GM19467 (cell line): ENCODE data around the gene NUMB.

Experiments
- ATAC-seq: cut with Tn5 transposase; IDR thresholded peaks from one replicate; pipeline ENCODE4 v1.9.1; 2021; ENCODE audit warnings: mild to moderate bottlenecking, moderate library complexity; ENCODE audit not compliant: unreplicated experiment

Gene NUMB

DNA sequence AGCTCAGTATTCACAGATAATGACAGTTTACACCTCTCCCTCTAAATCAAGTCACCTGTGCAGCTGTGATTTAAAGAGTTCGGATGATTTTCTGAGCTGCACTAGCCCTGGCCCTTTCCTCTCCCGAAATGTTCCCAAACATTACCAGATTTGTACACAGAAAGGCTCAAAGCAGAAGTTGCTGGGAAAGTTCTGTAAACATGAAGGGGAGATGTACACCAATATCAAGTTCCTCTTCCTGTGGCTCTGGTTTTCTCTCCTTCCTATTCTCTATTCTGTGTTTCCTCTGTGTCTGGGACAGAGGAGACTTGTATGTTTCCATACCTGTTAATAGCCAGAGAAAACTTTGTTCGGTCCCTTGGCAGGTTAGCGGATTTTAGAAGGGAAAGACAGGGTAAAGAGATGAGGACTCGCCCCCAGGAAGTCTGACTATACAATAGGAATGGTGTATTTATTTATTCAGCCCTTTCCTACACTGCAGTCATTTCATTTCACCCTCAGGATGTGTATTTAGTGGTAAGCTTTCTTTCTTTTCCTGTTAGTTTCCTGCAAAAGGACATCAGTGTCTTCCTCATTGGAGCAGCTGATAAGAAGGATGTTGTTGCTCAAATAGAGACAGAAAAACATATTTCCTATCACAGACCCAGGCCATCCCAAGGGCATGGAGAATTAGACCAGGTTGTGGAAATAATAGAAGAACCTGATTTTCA lies 7.6 kb upstream of the NUMB start:
- no peak for ATAC-seq

DNA sequence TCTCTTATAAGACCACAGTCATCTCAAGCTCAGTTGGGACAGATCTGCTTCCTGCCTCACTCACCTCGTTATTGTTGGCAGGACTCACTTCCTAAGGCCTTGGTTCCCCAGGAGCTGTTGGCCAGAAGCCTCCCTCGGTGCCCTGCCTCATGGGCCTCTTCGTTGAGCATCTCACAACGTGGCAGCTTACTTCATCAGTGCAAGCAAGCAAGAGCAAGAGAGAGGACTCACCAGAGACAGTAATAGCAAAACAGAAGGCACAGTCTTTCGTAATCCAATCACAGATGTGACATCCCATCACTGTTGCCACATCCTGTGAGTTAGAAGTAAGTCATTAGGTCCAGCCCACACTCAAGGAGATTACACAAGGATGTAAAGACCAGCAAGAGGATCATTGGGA lies 5.1 kb upstream of the NUMB start:
- no peak for ATAC-seq

DNA sequence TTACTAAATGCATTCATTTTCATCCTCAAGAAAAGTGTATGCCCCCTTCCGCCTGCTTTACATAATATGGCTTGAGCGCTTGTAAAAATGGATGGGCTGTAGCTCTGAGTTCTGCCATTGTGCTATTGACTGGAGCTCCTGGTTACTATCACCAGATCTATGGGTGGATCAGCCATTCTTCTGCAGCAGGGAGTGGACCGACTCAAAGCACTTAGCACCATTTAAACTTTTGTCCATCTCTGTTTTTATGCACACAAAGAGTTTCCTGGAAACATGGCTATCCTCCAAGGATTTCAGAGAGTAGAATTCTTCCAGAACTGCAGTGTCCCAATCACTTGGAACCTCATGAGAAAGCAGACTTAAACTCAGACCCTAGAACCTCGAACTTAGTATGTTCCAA lies 4.5 kb upstream of the NUMB start:
- ATAC-seq: no peak

DNA sequence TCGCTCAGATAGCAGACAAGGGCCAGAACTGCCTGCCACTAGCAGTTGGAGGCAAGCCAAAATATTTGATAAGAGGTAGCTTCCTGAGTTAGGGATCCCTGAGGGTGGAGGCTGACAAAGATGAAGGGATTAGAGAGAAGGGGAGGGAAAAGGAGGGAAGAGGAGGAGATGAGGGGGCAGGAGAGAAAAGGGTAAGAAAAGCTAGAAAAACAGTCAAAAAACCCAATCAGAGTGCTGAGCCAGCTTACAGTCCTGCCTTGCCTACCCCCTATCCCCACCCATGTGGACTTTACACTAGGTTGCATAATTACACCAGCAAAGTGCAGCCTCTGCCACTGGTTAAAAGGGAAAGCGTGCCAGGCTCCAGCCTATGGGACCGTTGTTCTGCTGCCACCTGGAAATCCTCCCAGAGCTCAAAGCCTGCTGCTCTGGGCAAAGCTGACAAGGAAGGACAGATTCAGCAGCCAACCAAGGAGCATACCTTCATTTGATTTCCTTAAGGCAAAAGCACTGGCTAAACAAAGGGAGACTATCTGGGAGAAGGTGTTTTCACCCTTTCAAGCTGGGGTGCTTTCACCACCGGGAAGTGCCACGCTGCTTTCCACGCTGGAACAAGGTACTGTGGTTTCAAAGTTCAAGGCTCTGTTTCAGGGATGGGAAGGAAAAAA lies 3.8 kb upstream of the NUMB start:
- ATAC-seq: no peak

DNA sequence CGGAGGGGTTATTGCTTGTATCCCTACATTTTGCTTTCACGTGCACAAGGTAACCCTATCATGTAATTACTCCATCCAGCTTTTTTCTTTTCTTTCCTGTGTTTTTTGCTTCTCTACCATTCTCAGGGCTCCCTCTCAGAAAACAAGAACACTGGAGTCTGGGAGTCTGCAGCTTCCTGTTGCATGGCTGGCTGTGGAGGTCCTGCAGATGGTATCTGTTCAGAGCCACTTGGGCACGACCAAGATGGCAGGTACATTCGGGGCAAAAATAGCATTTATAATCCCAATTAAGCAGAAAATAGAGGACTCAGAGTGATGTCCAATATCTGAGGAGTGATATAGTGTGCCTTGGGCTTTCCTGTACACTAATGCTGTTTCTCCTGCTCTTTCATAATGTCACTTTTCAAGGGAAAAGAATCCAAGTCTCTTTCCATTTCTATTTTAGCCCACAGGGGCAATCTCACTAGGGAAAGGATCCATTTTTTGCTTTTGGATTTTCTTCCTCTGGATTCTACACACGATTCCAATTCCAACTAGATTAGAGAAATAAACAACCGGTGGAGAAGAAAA lies 3.2 kb upstream of the NUMB start:
- ATAC-seq: no peak

DNA sequence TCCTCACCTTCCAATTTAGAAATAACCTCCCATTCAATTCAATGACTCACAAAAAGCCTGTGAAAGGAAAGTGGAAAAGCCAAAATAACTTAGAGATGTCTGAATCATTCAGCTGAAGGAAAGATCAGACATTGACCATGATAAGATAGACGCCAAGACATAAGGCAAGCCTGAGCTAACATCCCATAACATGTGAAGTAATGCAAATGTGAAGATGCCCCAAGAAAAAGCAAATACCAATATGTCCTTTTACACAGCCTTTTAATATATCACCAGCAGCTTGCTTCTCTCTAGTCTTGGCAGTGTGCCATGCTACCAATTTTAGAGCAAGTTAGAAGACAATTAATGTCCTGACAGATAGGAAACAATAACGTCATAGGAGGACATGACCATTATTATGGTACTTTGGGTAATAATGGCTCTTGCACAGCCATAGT lies 2.4 kb upstream of the NUMB start:
- ATAC-seq: no peak

DNA sequence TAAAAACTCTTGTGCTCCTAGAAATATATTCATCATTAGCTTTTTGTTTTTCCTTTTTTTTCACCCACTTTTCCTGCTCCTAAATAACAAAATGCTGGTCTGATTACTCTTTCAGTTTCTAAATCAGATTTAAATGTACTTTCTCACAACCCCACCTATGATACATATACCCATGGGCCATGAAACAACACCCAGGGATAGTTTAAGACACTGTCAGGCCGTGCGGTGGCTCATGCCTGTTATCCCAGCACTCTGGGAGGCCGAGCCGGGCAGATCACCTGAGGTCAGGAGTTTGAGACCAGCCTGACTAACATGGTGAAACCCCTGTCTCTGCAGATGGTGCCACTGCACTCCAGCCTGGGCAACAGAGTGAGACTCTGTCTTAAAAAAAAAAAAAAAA lies 1.6 kb upstream of the NUMB start:
- ATAC-seq: no peak

DNA sequence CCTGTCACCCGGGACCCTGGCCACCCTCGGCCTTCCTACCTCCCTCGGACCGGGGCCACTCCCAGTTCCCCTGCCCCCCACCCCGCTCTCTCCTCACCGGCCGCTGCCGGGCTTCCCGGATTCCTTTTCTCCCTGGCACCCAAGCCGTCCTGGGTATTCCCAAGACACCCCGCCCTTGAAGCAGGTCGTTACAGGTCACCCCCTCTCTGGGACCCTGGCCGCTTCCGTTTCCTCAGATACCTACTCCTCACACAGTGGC lies 493 bp downstream of the NUMB start:
- ATAC-seq: no peak

DNA sequence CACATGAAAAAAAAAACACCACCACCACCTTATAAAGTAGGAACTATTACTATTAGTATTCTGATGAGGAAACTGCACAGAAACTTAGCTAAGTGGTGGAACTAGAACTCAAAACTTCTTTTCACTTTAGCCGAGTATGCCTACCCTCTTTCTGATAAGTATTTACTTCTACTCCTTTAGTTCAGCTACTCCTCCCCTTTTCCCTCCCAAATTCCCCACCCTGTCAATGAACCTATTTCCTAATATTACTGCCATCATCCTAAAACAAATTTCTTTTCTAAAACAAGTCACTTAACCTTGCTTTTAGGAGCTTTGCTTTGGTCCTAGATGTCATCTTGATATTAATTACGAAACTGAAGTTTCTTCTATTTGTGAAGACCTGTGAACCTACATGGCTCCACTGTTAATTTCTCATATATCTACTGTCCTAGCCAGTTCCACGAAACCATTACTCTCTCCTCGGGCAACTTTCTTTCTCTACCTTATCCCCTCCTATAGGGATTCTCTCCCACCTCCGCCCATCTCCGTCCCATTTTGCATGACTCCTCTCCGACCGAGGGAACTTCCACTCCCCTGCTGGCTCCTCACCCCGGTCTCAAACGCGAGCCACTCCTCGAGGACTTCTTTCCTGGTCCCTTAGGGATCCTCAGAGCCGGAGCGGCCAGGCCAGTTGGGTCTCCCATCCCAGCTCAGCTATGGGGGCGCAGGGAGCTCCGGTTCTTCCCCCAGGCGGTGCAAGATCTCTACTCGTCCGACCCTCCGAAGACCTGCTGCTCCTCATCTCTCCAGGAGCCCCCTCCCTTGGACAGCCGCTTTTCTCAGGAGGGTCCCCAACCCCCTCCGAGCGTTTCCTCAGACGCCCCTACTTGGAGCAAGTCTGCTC lies 1.1 kb downstream of the NUMB start:
- no peak for ATAC-seq

DNA sequence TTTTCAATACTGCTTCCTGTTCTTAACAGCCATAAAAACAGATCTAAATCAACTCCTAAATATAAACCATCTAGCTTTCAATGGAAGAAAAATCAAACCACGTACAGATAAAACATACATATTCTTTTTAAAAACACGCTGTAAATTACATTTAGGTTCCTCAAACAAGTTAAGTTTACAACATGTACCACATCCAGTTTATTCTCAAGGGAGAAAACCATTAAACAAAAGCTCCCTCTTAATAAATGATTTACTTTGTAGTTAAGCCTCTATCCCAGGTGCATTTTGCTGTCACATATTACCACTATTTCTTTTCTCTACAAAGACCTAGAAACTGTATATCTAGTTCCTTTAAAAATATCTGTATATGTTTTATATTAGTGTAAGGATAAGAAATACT lies 3.1 kb downstream of the NUMB start:
- no peak for ATAC-seq

DNA sequence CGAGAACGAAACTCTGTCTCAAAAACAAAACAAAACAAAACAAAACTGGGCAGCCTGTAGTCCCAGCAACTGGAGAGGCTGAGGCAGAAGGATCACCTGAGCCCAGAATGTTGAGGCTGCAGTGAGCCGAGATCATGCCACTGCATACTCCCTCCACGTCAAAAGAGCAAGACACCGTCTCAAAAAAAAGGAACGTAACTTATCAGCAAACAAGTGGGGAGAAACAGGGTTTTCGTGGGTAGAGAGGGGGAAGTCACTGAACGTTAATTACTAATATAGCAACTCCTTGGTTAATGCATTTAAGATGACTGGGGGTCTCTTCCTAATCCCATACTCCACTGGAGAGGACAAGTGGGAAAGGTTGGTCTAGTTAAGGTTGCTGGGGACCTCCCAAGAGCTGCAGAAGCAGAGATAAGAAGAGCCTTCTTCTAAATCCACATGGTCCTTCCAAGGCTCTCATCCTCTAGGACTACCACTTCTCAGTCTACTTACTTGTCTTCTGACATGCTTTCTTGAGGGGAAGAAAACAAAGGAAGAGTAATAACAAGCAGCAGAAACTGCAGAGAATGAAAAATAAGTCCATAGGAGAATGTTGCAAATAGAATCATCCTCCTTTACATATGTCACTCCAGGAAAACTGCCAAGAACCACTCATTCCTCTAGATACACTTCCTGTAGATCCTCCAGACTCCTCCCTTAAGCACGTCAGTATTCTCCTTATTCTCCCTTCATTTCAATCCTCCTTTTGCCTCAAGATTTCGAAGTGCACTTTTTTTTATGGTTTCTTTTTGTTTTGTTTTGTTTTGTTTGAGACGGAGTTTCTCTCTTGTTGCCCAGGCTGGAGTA lies 5.8 kb downstream of the NUMB start:
- ATAC-seq: no peak

DNA sequence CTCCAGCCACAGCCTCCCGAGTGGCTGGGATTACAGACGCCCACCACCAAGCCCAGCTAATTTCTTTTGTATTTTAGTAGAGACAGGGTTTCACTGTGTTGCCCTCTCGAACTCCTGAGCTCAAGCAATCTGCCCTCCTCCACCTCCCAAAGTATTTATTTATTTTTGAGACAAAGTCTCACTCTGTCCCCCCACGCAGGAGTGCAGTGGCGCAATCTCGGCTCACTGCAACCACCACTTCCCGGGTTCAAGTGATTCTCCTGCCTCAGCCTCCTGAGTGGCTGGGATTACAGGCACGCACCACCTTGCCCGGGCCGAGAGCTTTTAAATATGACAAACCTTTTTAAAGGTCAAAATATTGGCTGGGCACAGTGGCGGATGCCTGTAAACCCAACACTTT lies 14.6 kb downstream of the NUMB start:
- no peak for ATAC-seq

DNA sequence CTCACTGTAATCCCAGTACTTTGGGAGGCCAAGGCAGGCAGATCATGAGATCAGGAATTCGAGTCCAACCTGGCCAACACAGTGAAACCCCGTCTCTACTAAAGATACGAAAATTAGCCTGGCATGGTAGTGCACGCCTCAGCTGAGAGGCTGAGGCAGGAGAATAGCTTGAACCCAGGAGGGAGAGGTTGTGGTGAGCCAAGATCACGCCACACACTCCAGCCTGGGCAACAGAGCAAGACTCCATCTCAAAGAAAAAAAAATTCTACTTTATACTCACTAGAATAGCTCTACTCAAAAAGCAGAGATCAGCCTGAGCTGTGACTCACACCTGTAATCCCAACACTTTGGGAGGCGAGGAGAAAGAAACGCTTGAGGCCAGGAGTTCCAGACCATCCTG lies 17.1 kb downstream of the NUMB start:
- no peak for ATAC-seq

DNA sequence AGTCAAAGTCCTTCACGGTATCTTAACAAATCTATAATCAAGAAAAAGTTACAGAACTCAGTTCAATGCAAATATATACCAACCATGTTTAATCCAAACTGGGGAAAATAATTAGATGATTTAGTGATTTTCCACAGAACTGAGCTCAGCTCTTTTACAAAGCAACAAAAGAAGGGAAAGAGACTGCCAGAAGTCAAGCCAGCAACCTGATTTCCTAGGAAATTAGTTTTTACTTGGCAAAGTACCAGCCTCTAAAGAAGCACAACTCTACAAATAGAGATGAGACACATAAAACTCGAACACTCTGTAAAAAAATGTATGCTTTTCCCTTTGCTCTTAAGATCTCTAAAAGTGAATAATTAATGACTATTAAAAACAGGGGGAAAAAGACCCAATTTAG lies 19.4 kb downstream of the NUMB start:
- no peak for ATAC-seq

DNA sequence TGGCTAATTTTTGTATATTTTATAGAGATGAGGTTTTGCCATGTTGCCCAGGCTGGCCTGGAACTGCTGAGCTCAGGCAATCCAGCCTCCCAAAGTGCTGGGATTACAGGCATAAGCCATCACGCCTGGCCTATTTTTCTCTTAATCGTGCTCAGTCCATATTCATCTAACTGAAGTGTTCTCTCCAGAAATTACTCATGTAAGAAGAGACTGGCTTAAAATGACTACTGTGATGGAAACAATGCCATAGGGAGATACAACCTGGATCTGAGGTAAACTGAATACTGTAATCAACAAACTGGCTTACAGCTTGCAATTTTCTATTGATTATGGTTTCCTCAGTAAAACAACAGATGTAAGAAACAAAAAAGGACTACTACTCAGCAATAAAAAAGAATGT lies 21.1 kb downstream of the NUMB start:
- no peak for ATAC-seq

DNA sequence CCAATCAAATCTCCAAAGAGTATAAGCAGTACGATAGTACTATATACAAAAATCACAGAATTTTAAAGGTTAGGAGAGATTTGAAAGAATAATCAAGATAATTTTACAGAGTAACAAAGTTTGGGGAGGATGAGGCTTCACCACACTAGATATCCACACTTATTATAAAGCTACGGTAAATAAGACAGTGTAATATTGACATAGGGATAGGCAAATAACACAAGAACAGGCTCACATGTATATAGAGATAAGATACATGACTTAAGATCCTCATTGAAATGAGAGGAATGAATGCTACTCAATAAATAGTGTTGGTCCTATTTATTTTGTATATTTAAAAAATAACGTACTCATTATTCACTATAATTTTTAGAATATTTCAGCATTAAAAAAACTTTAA lies 26.2 kb downstream of the NUMB start:
- ATAC-seq: no peak

DNA sequence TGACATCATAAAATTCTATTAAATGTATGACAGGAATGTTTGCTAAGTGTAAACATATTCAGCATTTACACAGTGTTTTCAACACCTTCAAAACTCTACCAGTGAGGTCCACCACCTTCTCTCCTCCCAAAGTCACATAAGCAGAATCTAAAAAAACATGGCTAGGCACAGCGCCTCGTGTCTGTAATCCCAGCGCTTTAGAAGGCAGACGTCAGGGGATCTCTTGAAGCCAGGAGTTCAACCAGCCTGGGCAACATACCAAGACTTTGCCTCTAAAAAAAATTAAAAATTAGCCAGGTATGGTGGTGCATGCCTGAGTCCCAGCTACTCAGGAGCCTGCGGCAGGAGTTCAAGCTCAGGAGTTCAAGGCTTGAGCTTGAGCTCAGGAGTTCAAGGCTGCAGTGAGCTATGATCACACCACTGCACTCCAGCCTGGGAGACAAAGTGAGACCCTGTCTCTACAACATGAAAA lies 30.0 kb downstream of the NUMB start:
- no peak for ATAC-seq

DNA sequence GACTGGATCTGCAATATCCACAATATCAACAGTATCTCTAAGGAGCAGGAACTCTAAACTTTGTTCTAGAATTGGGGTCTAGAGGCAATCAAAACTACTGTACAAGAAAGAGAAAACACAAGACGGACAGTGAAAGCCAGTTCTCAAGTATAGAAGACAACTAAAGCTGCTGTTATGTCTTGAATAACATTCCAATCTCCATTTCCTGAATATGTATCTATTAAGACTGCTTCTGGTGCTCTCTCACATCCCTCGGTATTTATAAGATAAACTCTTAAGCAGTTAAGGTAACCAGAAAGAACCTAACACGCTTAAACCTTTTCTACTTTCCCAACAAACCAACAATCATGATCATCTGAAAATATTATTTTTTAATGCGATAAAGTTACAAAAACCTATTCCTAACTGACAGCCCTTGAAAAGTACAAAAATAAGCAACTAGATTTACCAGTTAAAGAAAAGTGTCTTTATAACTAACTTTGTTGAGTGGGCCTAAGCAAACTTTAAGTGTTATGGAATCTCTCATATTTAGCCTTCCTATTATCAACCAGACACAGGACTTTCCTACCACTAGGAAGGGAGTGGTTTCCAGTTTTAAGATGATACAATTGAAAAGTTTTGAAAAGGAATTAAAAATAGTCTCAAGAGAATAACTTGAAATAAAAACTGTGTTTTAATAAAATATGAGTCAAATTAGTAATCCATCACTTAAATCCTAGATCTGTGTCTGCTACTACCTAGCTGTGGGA lies 30.7 kb downstream of the NUMB start:
- ATAC-seq: no peak

DNA sequence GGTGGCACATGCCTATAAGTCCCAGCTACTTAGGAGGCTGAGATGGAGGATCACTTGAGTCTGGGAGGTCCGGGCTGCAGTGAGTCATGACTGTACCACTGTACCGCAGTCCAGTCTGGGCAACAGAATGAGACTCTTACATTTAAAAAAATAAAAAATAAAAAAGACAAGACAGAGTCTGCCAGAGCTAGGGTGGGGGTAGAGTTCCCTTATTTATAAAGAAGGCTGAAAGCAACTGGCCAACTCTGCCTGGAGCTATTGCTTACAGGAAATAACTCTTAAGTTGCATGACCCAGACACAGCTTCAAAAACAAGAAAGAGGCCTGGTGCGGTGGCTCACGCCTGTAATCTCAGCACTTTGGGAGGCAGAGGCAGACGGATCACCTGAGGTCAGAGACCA lies 31.5 kb downstream of the NUMB start:
- no peak for ATAC-seq

DNA sequence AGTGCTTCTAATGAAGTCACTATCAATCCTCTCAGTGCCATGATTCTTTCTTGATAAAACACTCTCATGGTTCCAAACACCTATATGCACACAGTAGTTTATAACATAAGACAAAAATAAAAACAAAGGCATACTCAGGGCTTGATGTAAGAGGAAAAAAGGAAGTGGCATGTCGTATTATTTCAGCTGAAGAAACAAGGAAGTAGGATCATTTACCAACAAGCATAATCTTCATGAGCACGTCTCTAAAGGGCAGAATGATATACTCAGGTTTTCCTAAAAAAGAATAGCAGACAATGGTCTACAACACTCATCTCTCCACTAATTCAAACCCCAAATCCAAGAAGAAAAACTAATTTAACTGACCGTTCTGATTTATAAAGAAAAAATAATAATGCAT lies 33.9 kb downstream of the NUMB start:
- no peak for ATAC-seq
